Activated CD4-positive, alpha-beta T cell treated with anti-CD3 and anti-CD28 coated beads, Interleukin-10, Interleukin-2, amounts not matched to agents 100 ng/mL and 50 ng/mL, durations not matched to agents 16 hours and 8 hours (primary cell): ENCODE measurements around the gene PDSS2.
"Not testable (repeated sequence)": the region's sequence is repeated elsewhere in the genome, so short reads cannot be mapped to it uniquely, and the experiment has no call there.

Experiments used
- DNase-seq: peaks from one replicate; pipeline ENCODE4 v3.0.0-alpha.2; 2020

The PDSS2 gene

DNA sequence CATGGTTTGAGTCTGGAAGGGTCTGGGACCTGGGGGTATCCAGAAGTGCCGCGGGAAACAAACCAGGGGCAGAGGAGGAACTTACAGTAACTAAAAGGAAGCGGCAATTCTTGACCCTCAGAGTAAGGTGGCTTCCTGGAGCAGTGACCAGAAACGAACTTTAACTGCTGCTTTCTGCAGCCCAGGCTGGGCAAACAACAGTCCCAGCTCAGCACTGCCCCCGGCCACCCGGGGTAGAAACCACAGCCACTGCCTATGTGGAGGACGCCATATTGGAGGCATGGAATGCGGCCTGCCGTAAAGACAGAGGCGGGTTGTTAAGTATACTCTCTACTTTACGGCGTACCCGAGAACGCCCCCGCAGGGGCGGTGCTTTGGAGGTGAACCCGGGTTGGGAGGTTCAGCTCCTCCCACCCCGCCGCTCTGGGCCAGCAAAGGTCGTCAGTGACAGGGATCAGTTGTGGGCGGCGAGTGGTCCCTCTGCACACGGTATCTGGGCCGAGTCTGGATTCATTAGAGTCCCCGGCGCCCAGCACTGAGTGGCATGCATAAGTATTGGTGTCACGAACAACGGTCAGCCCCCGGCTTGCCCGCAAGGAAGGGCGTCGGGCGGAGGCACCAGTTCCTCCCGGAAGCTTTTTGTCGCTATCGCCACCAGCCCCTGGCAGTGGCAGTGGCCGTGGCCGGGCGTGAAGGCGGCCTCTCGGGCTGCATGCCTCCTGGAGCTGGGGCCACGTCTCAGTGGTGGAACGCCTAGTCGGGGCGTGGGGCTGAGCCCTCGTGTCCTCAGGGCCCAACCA, at the start of gene PDSS2:
Gene PDSS2 (minus strand): TSS at position 282 of the 800 bp plus-strand sequence. CDS start 279 bp downstream, at position 3.
- peak; percentile 99 for DNase-seq

DNA sequence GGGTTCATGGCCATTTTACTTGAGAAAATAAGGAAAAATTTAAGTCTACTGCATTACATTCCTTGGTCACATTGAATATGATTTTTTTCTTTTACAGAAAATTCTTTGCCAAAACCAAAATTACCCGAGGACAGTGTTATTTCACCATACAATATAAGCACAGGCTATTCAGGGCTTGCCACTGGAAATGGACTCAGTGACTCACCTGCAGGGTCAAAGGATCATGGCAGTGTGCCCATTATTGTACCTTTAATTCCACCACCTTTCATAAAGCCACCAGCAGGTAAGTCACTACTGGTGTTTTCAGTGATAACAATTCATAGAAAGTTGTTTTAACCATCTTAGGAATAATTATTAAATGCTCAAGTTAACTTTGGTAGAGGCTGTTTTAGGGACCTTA, 46.8 kb upstream of the PDSS2 start:
- no peak for DNase-seq

DNA sequence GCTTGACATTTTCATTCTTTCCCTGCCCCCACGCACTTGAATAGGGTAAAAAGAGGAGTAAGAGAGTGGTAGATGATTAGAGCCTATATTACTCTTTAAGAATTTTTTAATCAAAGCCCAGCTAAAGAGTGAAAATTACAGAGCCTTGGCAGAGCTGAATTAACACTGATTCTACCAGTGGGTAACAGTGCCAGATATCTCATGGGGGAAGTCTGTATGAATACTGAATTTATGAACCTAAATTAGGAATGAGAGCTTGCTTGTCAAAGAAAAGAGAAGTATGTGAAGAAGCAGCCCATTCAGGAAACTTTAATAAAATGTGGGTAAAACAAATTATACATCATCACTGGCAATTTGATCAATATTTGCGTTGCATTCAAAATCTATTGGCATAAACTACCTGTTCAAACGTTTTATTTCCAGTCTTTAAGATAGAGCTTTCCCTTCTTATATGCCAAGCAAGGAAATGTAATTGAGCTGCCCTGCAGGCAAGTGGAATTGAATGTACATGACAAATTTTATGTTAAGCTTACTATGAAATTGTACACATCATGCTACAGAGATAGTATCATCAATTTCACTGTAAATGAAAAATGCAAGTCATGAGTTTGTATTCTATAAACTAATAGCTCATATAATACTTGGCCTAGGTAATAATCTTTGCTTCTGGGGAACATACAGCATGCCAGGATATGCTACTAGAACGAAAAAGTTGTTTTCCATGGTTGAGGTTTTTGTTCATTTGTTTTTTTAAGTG, 45.1 kb upstream of the PDSS2 start:
- no peak for DNase-seq

- DNase-seq = no peak
Observed at GRCh38 chr6:107496892-107497684, 37.7 kb upstream of the PDSS2 start.

GRCh38 chr6:107495971-107496370, 36.6 kb upstream of the PDSS2 start:
- no peak for DNase-seq

- DNase-seq = no peak
Observed at GRCh38 chr6:107495196-107495643, 35.9 kb upstream of the PDSS2 start.

GRCh38 chr6:107493158-107494057, 34.0 kb upstream of the PDSS2 start:
- no peak for DNase-seq

- no peak for DNase-seq
Observed at GRCh38 chr6:107491760-107492660, 32.6 kb upstream of the PDSS2 start.

DNA sequence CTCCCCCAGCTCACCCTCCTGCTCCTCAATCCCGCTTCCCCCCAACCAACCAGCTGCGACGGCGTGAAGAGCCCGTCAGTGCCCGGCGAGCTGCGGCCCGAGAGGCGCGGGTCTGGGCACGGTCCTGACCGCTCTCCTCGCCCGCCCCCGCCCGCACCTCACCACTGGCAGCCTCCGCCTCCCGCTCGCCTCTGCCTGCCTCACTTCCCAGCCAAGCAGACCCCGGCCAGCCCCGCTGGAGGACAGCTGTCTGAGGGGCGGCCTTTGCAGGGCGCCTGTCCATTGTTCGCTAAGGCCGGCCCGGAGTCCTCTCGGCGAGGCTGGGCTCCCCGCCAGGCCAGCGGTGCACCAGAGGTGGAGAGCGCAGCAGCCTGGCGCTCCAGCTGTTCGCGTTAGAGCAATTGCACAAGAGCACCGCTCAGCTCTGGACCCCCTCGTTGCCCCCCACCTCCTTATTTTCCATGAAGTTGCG, 31.8 kb upstream of the PDSS2 start:
- no peak for DNase-seq

GRCh38 chr6:107490566-107491137, 31.3 kb upstream of the PDSS2 start:
- DNase-seq = no peak

GRCh38 chr6:107489636-107490565, 30.5 kb upstream of the PDSS2 start, which contains the start of gene SOBP:
Gene SOBP, plus strand, starts transcription at chr6:107490117. Its CDS starts 500 bp downstream, at chr6:107490617.
- peak; percentile 32 for DNase-seq

DNA sequence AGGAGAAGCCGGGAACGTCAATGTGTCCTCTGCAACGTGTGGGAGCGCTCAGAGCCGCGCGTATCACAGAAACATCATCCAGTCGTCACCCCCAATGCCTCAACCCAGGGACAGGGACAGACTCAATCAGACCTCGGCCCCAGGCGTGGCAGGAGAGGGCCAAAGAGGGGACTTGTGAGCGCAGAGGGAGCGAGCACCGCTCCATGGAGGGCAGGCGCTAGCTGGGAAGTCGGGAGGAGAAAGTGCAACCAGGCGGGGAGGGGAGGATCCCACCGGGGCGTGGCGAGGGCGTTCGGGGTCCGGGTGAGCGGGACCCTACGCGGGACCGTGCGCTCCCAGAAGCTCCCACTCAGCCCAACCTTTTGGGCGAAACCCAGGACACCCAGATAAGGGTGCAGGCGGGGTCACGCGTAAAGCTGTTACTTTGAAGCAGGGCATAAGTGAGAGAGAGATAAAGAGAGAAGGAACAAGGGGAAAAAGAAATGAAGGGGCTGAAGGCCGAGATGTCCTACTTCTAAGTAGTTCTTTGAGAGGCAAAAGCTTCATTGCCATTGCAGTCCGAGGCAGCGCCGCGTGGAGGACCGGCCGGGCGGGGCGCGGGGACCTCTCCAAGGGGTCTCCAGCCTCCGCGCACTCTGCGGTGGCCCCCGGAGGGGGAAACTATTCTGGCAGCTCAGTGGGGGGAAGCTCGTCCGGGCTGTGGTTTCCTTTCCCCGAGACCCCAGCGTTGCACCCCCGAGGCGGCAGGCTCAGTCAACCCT, 29.7 kb upstream of the PDSS2 start:
- no peak for DNase-seq

GRCh38 chr6:107488174-107488874, 29.0 kb upstream of the PDSS2 start:
- DNase-seq = peak; percentile 8

DNA sequence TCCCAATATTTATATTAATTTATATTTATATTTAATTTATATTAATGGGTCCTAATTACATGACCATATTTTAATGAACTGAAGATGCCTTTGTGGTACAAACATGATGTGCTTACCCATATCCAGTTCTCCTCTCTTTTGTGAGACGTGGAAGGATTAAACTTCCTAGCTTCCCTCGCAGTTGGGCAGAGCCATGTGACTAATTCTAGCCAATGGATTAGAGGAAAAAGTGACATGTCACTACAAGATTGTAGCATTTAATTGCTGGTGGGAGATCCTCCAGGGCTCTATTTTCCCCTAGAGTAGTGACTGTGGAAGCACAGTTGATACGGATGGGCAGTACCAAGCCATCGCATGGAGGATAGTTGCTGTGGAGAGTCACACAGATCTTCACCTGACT, 25.8 kb upstream of the PDSS2 start:
- DNase-seq = no peak

- no peak for DNase-seq
Observed at GRCh38 chr6:107479089-107479690, 19.8 kb upstream of the PDSS2 start.

- not testable (repeated sequence) for DNase-seq
Observed at GRCh38 chr6:107475826-107476225, 16.5 kb upstream of the PDSS2 start.

- not testable (repeated sequence) for DNase-seq
Observed at GRCh38 chr6:107475360-107475759, 16.0 kb upstream of the PDSS2 start.
